Amniotic stem cell (primary cell): ENCODE results near the gene MAP4K4.
"Not testable (repeated sequence)": the region's sequence is repeated elsewhere in the genome, so short reads cannot be mapped to it uniquely, and the experiment has no call there.

Source experiments
- DNase-seq: peaks from one replicate; lab custom pipeline; 2025; lab: John Stamatoyannopoulos, UW

MAP4K4 gene

DNA sequence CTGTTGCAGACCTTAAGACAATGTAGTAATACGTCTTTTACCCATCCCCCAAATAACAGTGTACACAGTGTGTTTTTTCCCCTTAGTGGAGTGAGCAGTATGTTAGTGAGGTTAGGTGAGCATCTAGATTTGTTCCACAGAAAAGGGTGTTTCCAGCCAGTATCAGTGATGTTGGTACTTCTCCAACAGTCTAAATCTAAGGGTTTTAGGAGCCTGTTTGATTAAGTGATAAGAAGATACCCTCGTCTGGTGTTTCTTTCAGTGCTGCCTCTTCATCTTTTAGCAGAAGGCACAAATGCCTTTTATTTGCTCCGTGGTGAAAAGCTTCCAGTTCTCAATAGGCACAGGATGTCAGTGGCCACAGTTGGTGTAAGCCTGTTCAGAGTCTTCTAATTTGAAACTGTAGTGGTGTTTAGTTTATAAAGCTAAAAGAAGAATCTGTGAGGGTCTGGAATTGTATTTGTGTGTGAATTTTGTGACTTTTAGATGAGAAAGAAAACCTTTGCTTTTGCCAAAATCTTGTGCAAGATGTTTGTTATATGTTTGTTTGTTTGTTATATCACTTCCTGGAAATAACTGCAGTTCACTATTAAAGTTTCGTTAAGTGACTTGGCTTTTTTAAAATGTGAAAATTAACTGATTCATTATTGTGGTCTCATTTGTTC is 71.2 kb downstream of the MAP4K4 start:
- DNase-seq, result no peak

DNA sequence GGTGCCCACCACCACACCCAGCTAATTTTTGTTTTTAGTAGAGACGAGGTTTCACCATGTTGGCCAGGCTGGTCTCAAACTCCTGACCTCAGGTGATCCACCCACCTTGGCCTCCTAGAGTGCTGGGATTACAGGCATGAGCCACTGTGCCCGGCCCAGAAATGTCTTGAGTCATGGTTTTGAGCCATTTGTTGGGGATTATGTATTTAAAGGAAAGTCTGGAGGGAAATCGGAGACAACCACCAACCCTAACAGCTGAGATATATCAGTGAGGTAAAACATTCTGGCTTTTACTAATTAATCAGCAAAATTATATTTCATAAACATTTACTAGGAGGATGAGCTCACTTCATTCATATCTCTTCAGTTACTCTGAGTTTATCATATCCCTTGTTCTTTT is 72.2 kb downstream of the MAP4K4 start:
- not testable (repeated sequence) for DNase-seq

DNA sequence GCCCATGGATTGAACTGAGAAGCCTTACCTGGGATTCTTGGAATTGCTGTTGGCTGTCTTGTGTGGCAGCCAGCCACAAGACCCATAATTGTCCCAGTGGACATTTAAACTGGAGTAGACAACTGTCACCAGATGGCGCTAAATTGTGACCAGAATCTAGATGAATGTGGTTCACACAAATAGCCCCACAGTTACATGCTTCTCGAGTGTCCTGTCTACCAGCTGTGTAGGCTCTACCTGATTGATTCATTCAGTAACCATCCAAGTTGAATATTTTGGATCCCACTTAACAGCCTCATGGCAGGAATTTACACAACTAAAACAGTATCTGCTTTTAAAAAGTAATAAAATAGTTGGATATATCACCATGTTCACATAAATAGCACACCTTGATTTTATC is 73.2 kb downstream of the MAP4K4 start:
- no peak for DNase-seq

DNA sequence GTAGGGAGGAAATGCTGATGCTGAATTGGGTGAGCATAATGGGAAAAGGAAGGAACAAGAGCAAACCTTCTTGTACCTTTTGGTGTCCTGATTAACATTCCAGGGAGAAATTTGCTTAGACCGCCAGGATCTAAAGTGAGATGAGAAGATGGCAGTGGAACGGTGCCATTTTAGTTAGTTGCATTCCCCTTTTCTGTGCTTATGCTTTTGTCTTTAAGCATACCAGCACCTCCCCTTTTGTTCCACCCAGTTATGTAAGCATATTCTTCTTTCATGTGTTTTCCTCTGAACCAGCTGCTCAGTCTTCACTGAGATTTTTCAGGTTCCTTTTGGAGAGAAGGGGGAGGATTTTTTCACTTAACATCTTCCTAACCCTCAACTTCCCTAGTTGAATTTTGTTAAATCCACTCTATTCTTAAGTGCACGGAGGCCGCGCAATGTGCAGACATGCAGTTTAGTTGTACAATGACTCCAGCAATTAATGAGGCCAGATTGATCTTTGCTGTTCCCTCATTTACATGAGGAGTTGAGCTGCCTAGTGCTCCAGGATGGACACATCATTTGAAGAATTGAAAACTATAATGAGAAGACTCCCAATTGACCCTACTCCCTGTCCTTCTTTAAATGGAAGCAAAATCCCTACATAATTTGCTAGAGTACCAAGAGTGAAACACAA is 73.9 kb downstream of the MAP4K4 start:
- no peak for DNase-seq

DNA sequence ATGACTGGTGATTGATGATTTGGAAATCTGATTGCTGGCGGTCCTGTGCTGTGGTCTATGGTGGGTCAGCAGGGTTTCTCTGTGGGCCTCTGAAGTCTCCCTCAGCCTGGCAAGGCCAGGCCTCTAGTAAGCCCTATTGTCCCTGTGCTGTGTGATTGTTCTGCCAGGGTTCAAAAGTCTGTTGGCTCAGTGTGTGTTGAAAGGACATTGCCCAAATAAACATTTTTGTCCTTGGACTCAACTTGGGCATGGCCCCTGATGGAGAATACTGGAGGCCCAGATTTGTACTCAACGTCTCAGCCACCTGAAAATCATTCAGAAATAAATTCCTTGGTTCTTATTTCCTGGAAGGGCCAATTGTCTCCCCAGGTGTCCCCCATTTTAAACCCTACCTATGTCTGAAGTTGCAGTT is 74.4 kb downstream of the MAP4K4 start:
- no peak for DNase-seq

DNA sequence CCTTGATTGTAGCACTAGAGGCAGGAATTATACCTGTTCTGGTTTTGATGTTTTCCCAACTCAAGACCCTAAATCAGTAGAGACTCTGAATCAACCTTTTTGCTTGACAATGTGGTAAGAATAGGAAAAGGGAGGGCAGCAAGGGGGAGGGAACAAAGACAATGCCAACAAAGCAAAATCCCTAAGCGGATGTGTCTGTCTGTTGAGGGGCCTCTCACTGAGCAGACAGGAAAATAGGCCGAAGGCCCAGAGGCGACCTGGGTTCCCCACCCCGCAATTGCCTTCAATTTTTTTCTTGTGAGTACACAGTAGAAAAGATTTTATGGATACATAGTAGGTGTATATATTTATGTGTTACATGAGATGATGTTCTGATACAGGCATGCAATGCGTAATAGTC is 75.6 kb downstream of the MAP4K4 start:
- DNase-seq, result no peak

DNA sequence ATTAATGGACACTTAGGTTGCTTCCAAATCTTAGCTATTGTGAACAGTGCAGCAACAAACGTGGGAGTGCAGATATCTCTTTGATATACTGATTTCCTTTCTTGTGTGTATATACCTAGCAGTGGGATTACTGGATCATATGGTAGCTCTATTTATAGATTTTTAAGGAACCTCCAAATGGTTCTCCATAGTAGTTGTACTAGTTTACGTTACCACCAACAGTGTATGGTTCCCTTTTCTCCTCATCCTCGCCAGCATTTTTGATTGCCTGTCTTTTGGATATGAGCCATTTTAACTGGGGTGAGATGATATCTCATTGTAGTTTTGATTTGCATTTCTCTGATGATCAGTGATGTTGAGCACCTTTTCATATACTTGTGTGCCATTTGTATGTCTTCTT is 76.5 kb downstream of the MAP4K4 start:
- DNase-seq, result not testable (repeated sequence)

GRCh38 chr2:101775092-101775491 is 77.6 kb downstream of the MAP4K4 start:
- no peak for DNase-seq

GRCh38 chr2:101775636-101776035 is 78.1 kb downstream of the MAP4K4 start:
- DNase-seq, result no peak

DNA sequence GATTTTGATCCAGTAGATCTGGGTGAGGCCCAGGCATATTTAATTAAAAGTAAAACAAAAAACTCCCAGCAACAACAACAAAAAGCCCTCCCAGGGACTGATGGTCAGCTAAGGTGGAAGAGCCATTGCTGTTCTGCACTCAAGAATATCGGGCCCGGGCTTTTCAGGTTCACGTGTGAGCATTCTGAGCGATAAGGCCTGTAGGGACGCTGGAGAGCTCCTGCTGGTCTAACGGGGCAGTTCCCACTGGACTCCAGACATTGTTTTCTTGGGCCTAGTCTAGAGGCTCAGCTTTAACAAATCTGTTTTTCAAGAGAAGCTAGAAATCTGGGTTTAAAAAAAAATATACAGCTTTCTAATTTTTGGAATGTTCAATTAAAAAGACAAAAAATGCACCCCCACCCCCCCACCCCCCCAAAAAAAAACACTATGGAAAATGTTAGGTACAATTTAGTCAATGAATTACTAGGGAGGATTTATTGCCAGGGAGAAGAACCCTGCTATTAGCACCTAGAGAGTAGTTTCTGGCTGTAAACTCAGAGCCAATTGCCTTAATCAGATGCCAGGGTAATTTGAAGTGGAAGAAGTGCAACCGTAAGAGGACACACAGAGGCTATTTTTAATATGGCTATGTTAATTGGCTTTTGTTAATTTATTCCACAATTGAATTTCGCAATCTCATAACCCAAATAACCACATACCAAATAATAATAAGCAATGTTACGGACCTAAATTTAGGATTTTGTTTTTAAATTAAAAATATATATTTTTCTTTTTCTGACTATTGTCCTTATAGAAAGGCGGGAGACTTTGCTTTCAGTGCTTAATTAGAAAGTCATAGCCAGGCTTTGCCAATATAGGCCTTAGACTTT is 78.9 kb downstream of the MAP4K4 start:
- DNase-seq, result no peak

DNA sequence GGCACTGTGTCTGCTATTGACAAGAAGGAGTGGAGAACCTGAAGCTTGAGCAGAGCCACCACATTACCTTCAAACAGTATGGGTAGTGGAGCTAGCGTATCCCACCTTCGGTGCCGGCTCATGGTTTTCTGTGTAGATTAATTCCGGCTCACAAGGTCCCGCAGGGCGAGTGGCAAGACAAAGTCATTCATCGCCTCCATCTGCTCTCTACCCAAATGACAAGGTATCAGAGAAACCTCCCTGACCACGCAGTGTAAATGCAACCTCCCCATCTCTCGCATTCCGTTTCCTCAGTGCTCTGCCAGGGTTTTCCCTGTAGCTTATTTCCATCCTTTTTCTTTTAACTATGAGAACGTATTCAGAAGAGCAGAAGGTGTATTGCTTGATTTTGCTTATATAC is 79.8 kb downstream of the MAP4K4 start:
- DNase-seq, result no peak

GRCh38 chr2:101778102-101778501 is 80.6 kb downstream of the MAP4K4 start:
- no peak for DNase-seq

- DNase-seq, result no peak
Measured at GRCh38 chr2:101779190-101779589, 81.7 kb downstream of the MAP4K4 start.

GRCh38 chr2:101779656-101780055 is 82.1 kb downstream of the MAP4K4 start:
- DNase-seq, result no peak

DNA sequence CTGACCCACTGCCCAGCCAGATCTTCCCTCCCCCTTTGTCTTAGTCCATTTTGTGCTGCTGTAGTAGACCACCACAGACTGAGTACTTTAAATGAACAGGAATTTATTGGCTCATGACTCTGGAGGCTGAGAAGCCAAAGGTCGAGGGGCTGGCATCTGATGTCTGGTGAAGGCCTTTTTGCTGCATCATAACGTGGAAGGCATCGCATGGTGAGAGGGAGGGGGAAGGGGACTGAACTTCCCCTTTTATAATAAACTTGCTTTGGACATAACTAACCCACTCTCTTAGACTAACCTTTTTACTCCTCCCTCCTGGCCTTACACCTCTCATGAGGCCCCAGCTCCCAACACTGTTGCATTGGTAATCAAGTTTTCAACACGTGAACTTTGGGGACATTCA is 83.8 kb downstream of the MAP4K4 start:
- no peak for DNase-seq

DNA sequence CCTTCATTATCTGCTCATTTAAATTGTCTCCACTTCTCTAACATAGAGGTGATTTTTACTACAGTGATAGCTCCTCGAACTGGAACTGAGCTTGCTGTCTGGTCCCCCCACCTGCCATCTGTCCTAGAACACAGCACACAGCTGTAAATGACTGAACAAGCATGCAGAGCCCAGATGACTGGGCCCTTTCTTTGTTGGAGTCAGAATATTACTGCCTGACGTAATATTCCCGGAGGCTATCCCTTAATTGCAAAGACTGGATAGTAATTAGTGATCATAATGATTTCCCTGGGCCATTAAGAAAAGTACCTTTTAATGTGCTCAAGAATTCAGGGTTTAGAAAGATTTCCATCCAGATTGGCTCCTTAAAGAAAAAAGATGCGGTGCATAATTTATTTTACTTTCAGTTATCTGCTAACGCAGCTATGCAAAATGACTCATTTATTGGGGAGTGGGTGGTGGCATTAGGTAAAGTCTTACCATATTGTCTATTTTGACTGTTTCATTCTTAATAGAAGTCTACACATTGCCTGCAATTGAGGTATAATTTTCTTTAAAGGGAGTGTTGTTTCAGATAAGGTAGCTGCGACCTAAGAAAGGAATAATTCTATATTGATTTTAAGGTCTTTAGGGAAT is 84.4 kb downstream of the MAP4K4 start:
- no peak for DNase-seq

DNA sequence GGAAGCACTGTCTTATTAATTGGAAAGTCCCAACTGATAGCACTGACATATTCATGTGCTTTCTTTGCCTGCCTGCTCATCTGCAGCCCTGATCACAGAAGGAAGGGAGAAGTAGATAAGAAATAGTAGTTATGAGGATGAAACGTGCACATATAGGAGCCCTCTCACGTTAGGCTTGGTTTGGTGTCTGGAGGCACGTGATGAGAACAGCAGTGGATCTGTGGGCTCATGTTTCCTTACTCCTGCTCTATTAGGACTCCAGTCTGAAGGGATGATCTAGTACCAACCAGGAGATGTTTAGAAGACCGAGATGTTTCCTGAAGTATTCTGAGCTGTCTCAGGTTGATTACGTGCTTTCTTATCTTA is 84.9 kb downstream of the MAP4K4 start:
- no peak for DNase-seq

- DNase-seq, result no peak
Measured at GRCh38 chr2:101787097-101787496, 89.6 kb downstream of the MAP4K4 start.

DNA sequence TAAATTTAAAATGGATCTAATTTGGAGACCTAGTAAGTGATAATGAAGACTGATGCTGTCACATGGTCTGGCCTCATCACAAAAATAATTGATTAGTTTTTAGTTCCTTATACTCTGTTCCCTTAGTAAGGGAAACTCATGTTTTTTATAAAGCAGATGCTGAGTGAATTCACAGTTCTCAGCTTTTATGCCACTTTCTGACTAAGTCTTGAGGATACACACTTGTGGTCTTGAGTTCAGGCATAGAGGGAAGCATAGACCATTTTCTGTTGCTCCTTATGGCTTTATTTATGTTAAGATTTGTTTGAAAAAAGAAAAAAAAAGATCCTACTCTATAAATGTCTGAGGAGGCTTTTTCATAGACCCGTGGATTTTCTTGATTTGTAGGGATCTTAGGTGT is 91.1 kb downstream of the MAP4K4 start:
- no peak for DNase-seq

DNA sequence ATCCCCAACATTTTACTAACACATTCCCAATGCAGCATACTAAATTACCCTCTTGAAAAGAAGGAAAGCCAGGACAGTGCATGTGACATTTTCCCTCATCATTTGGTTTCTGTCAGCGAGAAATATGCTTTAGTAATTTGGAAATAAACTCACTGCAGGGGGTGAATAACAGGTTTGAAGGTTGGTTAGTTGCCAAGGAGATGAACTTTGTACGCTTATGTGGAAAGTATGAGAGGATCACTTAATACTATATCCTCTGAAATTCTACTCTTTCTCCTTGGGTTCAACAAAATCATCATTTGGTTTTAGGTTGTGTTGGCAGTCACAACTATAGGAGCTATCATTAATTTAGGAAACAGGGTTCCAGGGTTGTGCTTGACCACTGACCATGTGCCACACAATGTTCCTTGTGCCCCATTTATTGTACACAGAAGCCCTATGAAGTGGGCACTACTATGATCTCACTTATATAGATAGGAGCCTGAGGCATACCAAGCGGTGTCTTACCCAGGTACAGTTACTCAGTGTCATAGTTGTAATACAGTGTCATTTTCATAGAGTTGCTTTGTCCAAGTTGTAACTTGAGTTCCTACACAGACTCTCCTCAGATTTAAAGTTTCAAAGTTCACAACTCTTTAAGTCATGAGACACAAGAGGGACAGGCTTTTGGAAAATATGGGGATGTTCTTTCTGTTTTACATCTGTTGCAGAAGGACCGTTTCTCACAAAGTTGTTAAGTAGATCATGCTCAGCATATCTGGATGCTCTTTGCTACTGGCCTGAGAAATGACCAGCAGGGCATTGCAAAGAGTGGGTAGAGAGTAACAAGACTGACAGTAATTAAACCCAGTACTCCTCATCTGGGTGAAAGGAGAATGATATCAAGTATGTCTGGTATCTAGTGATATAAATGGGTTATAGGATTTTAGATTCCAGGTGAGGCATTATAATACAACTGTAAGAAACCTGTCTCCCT is 91.8 kb downstream of the MAP4K4 start:
- DNase-seq, result no peak

DNA sequence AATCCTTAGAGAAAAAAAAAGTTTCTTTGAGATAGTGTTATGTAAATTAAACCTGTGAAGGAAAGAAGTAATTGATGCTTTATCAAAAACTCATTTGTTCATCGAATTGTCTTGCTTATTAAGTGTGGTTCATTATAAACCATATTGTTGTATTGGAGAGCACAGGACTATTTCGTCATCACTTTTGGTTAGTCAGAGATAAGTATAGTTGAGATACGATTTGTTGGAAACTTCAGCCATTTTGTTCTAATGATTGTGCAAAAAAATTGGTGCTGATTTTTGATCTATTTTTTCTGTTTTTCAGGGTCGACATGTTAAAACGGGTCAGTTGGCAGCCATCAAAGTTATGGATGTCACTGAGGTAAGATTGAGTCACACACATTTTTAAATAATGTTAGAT is 92.9 kb downstream of the MAP4K4 start:
- DNase-seq, result no peak
